Effector CD4-positive, alpha-beta T cell (primary cell): ENCODE results near the gene EIF3B.
"Not testable (repeated sequence)": the region's sequence is repeated elsewhere in the genome, so short reads cannot be mapped to it uniquely, and the experiment has no call there.

Experiments
- DNase-seq: peaks from one replicate; pipeline ENCODE4 v3.0.0-alpha.2; 2020

Gene EIF3B

GRCh38 chr7:2379161-2379560, 24.5 kb downstream of the EIF3B start:
- no peak for DNase-seq

DNA sequence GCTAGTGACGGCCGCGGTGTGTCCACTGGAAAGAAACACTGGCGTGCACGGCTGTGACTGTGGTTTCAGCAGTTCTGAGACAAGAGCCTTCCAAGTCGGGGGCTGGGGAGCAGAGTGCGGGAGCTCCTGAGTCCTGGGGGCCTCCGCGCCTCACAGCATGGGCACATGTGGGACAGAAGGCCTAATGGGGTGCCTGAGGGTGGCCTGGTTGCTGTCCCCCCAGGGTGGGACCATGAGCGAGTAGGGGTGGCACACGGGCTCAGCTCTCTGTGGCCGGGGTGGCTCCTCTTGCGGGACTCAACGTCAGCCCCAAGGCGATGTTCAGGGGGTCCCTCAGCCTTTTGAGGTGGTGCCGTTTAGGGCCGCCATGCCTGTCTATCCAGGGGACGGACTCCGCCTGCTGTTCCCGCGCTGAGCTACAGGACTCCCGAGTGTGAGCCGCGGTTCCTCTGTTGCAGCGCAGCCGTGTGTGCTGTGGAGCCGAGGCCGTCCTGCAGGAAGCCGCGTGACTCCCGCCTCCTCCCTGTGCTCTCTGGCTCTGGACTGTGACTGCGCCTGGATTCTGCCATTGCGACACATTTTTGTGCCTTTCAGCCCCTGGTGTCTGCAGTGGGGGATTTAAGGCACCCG, 25.3 kb downstream of the EIF3B start:
- DNase-seq = no peak

- no peak for DNase-seq
These were observed 25.8 kb downstream of the EIF3B start for GRCh38 chr7:2380461-2380860.

DNA sequence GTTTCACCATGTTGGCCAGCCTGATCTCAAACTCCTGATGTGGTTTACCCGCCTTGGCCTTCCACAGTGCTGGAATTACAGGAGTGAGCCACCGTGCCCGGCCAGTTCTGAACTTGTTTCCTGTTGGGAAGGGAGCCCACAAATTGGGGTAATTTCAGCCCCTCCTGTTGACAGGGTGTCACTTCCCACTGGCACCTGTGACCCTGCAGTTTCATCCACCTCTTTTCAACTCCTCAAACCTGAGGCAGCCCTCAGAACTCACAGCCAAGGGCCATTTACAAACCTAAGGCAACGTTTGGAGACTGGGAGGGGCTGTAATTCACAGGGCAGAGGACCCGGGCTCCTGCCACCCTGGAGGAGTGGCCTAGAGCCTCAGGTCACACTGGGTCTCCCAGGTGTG, 26.6 kb downstream of the EIF3B start:
- no peak for DNase-seq

DNA sequence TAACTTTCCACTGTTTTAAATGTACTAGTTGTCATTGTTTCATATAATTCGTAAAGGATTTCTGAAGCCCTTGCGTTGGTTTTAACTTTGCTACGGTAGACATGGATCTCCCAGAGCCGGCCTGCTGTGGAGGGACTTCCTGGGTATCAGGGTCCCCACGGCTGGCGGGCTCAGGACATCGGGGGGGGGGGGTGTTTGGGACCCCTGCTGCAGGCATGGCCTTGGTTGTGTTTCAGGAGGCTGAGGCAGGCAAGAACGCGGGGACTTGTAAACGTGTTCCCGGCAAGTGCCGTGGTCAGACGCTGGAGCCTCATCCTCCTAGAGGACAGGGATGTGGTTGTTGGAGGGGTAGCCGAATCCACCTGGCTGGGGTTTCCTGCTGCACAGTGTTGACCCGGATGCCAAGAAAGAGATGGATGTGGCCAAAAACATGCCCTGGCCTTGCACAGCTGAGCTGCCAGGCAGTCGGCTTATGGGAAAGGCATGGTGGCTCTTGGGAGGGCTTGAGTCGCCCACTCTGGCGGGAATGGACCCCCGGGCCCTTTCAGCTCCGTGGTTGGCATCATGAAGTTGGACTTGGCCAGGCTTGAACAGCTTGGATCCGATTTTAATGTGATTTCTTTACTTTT, 27.4 kb downstream of the EIF3B start:
- no peak for DNase-seq

DNA sequence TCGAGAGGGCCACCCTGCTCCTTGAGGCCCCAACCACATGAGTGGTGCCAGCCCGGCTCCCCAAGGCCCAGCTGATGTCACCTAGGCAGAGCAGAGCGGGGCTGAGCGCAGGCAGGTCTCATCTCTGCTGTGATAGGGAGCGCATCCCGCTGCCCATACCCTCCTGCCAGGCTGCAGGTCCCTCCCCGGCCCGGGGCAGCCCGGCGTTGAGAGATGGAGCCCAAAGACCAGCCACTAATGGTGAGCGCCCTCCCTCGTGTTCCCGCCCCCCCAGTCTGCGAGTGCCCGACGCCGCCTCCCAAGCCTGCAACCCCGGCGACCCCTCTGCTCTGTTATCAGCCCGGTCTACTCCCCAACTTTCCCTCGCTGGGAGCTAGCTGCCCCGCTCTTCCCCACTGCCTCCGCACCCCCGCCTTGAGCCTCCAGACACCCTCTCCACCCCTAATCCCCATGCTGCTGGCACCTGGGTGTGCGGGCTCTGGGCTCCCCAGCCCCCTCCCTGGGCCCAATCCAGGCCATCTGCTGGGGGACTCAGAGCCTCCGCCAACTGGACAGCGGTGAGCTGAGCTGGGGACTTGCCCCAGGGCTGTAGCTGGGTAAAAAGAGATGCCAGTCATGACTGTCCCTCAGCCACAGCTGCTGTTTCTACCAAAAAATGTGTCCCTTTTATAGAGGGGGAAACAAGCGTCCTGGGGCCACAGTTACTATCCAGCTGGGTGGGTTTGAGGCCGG, 29.1 kb downstream of the EIF3B start:
- no peak for DNase-seq

DNA sequence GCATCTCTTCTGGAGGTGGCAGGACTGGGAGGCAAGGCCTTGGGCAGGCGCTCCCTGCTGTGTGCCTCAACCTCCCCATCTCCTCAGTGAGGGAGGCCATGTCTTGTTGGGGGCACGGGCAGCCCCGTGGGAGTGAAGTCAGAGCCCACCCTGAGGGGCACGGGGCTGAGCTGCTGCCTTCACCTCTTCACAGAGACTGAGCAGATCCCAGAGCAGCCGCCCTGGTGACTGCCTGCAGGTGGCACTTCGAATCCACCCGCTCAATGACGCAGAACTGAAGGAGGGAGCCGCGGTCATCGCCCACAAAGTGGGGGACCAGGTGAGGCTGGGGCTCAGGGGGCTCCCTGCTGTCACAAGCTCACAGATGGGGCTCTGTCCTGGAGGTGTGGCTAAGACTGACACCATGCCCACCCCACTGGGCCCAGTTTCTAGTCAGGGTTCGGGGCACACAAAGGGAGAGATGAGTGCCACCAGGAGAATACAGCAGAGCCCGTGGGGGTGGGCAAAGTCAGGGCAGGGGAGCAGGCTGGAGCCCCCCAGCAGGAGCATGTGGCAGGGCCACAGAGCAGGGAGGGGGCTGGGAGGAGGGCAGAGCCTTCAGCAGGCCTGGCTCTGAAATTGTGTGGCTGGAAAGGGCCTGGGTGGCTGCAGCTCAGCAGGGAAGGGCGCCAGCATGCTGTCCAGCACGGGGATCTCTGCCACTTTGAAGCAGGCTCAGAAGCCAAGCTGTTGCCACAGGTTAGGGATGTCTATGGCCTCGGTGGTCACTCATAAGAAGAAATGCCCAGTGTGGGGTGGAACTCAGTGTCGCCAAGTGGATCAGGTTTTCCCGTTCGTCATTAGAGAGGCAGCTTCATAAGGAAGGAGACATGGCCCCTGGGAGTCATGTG, 30.0 kb downstream of the EIF3B start:
- no peak for DNase-seq

- not testable (repeated sequence) for DNase-seq
These were observed 31.5 kb downstream of the EIF3B start for GRCh38 chr7:2386122-2386521.

DNA sequence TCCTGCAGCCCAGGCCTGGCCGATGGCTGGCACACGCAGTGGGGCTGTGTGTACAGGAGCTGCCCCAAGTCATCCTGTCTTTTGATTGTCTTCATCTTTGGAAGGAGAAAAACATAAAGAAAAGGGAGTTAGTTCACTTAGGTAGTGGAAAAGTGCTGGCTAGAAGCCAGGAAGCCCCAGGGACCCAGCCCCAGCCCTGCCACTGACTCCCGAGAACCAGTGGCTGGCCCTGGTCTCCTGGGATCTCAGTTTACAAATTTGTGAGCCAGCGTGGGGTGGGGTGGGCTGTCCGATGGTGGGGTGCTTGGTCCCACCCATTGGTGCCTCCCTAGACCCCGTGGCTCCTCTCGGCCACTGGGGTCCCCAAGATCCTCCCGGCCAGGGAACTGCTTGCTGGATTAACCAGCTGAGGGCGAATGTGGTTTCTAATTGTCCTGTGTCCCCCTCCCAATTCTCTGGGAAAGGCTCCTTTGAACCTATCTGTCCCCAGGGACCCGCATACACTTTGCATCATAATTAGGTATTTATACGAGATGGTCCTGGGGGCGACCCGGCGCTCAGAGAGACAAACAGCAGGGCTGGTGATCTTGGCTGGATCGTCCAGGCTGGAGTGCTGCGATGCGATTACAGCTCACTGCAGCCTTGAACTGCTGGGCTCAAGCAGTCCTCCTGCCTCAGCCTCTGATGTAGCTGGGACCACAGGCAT, 32.5 kb downstream of the EIF3B start:
- DNase-seq = no peak

- no peak for DNase-seq
These were observed 33.4 kb downstream of the EIF3B start for GRCh38 chr7:2387897-2388636.

DNA sequence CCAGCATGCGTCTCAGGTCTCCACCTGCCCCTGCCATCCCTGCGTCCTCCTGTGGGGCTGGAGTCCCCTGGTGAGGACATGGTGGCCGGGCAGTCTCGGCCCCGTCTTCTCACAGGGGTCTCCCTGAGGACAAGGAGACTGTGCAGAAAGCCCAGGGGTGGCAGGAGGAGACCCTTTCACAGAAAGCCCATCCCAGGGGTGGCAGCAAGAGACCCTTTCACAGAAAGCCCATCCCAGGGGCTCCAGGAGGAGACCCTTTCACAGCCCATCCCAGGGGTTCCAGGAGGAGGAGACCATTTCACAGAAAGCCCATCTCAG, 34.0 kb downstream of the EIF3B start:
- DNase-seq = no peak

DNA sequence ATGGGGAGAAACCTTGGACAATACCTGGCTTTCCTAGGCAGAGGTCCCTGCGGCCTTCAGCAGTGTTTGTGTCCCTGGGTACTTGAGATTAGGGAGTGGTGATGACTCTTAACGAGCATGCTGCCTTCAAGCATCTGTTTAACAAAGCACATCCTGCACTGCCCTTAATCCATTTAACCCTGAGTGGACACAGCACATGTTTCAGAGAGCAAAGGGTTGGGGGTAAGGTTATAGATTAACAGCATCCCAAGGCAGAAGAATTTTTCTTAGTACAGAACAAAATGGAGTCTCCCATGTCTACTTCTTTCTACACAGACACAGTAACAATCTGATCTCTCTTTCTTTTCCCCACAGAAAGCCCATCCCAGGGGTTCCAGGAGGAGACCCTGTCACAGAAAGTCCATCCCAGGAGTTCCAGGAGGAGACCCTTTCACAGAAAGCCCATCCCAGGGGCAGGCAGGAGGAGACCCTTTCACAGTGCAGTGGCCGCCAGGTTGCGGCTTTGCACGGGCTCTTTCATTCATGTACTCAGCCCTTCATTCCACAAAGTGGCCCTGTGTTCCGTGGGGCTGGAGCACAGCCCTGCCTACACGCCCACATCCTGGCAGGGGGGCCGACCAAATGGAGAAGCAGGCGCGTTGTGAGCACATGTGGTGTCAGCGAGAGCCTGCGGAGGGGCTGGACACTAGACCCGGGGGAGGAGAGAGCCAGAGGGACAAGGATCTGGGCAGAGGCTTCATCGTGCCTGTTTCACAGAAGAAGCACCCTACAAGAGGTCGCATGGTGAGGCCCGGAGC, 35.6 kb downstream of the EIF3B start:
- DNase-seq = not testable (repeated sequence)

DNA sequence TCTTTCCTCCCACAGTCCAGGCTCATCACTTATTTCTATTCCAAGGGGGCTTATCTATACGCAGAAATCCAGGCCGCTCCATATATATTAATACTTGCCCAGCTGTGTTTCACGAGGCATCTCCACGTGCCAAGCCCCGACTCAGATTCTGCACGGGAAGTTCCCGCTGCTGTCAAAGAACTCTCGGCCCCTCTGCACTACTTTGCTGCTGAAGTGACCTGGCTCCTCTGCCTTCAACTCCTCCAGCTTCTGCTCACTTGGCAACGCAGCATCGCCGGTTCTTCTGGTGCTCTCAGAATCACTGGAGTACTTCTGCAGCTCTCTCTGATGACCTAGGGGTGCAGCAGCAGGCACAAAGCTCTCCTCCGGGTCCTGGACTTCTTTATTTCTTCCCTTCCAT, 39.1 kb downstream of the EIF3B start:
- DNase-seq = no peak

GRCh38 chr7:2394566-2395082, 40.0 kb downstream of the EIF3B start:
- DNase-seq = no peak

- no peak for DNase-seq
These were observed 43.9 kb downstream of the EIF3B start for GRCh38 chr7:2398506-2398905.

DNA sequence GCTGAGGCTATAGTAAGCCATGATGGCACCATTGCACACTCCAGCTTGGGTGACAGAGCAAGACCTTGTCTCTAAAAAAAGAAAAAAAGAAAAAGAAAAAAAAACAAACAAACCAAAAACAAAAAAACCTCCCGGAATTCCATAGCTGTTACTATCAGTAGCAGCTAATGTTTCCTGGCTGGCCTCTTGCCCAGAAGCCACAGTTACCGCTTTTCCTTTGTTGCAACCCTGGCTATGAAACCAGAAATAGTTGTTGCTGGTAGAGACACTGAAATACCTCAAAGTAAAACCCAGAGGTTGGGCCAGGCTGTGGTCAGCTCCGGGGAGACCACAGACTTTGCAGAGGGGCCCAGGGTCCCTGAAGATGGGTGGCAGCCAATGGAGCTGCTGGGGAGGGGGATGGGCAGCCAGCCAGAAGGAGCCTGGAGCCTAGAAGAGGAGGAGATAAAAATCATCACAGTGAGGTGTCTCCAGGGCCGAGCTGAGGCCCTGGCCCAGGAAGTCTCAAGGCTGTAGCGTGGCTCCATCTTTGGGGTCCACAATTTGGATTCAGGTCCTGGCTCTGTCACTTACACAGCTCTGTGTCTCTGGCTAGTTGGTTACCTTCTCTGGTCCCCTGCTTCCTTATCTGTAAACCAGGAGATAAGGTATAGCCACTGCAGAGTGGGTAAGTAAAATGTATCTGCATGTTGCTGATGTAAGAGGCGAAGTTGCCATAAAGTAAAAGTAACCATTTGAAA, 45.4 kb downstream of the EIF3B start:
- DNase-seq = no peak

DNA sequence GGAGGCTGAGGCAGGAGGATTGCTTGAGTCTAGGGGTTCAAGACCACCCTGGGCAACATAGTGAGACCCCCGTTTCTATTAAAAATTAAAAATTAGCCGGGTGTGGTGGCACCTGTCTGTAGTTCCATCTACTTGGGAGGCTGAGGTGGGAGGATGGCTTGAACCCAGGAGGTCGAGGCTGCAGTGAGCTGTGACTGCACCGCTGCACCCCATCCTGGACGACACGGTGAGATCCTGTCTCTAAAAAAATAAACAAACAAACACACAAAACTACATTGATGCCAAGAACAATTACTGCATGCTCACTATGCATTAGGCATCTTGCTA, 48.0 kb downstream of the EIF3B start:
- DNase-seq = no peak

DNA sequence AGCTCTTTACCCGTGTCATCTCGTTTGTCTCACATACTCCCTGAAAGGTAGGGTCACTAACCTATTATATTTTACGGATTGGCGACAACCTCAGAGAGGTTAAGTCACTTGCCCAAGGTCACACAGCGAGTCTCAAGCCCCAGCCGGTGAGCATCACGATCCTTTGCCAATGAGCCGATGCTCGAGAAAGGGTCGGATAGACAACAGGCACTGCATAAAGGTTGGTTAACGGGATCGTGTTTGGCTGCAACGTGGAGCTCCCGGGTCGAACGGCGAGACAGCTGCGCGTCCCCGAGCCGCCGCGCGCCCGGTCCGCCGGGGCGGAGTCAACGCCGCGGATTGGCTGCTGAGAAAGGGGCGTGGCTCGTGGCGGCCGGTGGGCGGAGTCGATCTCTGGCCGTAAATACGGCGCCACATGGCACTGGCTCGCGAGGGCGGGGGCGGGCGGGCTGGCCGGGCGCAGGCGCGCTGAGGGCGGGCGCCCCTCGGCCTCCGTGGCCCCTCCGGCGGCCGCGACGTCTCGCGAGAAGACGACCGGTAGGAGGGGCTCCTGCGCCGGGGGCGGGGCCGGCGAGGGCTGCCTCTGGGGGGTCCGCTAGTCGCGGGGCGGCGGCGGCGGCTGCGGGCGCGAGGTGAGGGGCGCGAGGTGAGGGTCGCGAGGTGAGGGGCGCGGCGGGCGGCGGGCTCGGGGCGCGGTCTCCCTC, 48.5 kb downstream of the EIF3B start, which contains the start of gene CHST12:
CHST12 (plus strand) TSS at position 598 of the 704 bp plus-strand sequence. CDS start 29,029 bp downstream, outside the sequence.
- peak; percentile 92 for DNase-seq
